ENCODE measurements around the gene ITGB3BP.

ITGB3BP gene

GRCh38 chr1:63555480-63555879, 32.5 kb upstream of the ITGB3BP start:
- no peak for TF ChIP-seq CTCF (IDR thresholded peaks at IDR 0.05; ENCODE audit: low read depth, low read length)
- no peak overlapping the region for H3K4me3 ChIP-seq (ENCODE audit: low read depth, low read length)

GRCh38 chr1:63548877-63549276, 25.9 kb upstream of the ITGB3BP start:
- H3K4me3 ChIP-seq (ENCODE audit: low read depth, low read length) = no peak overlapping the region
- no peak for TF ChIP-seq CTCF (IDR thresholded peaks at IDR 0.05; ENCODE audit: low read depth, low read length)

GRCh38 chr1:63548303-63548702, 25.3 kb upstream of the ITGB3BP start:
- no peak for TF ChIP-seq CTCF (IDR thresholded peaks at IDR 0.05; ENCODE audit: low read depth, low read length)
- no peak overlapping the region for H3K4me3 ChIP-seq (ENCODE audit: low read depth, low read length)

GRCh38 chr1:63547621-63548294, 24.7 kb upstream of the ITGB3BP start:
- no peak for TF ChIP-seq CTCF (IDR thresholded peaks at IDR 0.05; ENCODE audit: low read depth, low read length)
- no peak overlapping the region for H3K4me3 ChIP-seq (ENCODE audit: low read depth, low read length)

GRCh38 chr1:63545780-63546179, 22.8 kb upstream of the ITGB3BP start:
- TF ChIP-seq CTCF (IDR thresholded peaks at IDR 0.05; ENCODE audit: low read depth, low read length) = no peak
- H3K4me3 ChIP-seq (ENCODE audit: low read depth, low read length) = no peak overlapping the region

GRCh38 chr1:63537940-63538339, 14.9 kb upstream of the ITGB3BP start:
- H3K4me3 ChIP-seq (ENCODE audit: low read depth, low read length) = no peak overlapping the region
- TF ChIP-seq CTCF (IDR thresholded peaks at IDR 0.05; ENCODE audit: low read depth, low read length) = no peak; the same call in 1 of the 2 replicates

- no peak for TF ChIP-seq CTCF (IDR thresholded peaks at IDR 0.05; ENCODE audit: low read depth, low read length)
- no peak overlapping the region for H3K4me3 ChIP-seq (ENCODE audit: low read depth, low read length)
These were observed 14.0 kb upstream of the ITGB3BP start for GRCh38 chr1:63537006-63537405.
